ENCODE measurements around the gene PCDHGA7. TPM values are rescaled to one million over a fixed set of nuclear protein-coding genes. Genes with fewer than 3 reads are reported as not detected.

The PCDHGA7 gene
- polyA plus RNA-seq, 1 donor (not counting 4 experiments of a cell fraction or from before 2014, with no cell fraction given) = 0.13 TPM

DNA sequence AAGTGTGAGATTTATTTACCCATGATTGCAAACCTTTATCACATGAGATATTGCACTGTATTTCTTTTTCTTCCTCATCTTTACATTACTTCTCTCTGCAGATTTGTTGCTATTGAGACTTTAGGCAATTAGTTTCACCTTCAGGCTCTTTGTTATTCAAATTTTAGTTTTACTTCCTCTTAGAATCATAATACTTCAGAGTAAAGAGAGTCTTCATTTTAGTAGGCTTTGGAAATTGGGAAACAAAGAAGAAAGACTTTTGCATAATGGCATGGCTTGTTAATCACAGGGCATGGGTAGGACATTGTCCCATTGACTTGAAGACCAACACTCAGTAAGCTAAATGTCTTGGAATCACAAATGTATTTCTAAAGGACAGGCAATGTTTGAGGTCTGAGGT lies 19.8 kb upstream of the PCDHGA7 start:
- peaks cover 40% of the 10 kb centered on the region for H3K27me3 ChIP-seq (ENCODE audit: control insufficient read depth, extremely low read depth, insufficient read depth, low read length)
- TF ChIP-seq EZH2 (IDR thresholded peaks at IDR 0.05; ENCODE audit: low read length) = no peak
- TF ChIP-seq, protein P1, sequence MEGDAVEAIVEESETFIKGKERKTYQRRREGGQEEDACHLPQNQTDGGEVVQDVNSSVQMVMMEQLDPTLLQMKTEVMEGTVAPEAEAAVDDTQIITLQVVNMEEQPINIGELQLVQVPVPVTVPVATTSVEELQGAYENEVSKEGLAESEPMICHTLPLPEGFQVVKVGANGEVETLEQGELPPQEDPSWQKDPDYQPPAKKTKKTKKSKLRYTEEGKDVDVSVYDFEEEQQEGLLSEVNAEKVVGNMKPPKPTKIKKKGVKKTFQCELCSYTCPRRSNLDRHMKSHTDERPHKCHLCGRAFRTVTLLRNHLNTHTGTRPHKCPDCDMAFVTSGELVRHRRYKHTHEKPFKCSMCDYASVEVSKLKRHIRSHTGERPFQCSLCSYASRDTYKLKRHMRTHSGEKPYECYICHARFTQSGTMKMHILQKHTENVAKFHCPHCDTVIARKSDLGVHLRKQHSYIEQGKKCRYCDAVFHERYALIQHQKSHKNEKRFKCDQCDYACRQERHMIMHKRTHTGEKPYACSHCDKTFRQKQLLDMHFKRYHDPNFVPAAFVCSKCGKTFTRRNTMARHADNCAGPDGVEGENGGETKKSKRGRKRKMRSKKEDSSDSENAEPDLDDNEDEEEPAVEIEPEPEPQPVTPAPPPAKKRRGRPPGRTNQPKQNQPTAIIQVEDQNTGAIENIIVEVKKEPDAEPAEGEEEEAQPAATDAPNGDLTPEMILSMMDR (optimal IDR thresholded peaks at IDR 0.05 in 1 of 3, IDR thresholded peaks at IDR 0.05 in 1 of 3, conservative IDR thresholded peaks at IDR 0.05 in 1 of 3; ENCODE audit: extremely low read depth in 1 of 3, insufficient read depth in 2 of 3, low read length in 3 of 3) = no peak
- H3K4me3 ChIP-seq (ENCODE audit: control insufficient read depth in 2 of 3, extremely low read depth in 1 of 3, insufficient read depth in 2 of 3, low read depth in 1 of 3, low read length in 3 of 3) = no peak overlapping the region
- H3K4me2 ChIP-seq (ENCODE audit: control insufficient read depth, extremely low read depth, insufficient read depth, low read depth, low read length) = no peak overlapping the region
- no peak overlapping the region for H2AFZ ChIP-seq (ENCODE audit: control insufficient read depth, low read length)
- H4K20me1 ChIP-seq (ENCODE audit: control insufficient read depth, extremely low read depth, insufficient read depth, low read length) = no peaks in the 10 kb centered on the region
- H3K79me2 ChIP-seq (ENCODE audit: control insufficient read depth, insufficient read depth, low read length) = no peaks in the 10 kb centered on the region
- no peak for FAIRE-seq
- no peak overlapping the region for H3K27ac ChIP-seq (ENCODE audit: control insufficient read depth, insufficient read depth, low read length)
- no peak overlapping the region for H3K9ac ChIP-seq (ENCODE audit: control insufficient read depth, extremely low read depth, insufficient read depth, low read length)
- no peaks in the 10 kb centered on the region for H3K36me3 ChIP-seq (ENCODE audit: control insufficient read depth in 2 of 2, extremely low read depth in 1 of 2, insufficient read depth in 2 of 2, low read length in 2 of 2)
- dilution Hi-C loops (cut with MboI; ENCODE audit: extremely low pct_ligation_motif_present, low sequenced_read_pairs) = no loop called here
- peaks cover 24% of the 10 kb centered on the region for H3K9me3 ChIP-seq (ENCODE audit: control insufficient read depth, low read depth, low read length)
- H3K9me1 ChIP-seq (ENCODE audit: control insufficient read depth, extremely low read depth, insufficient read depth, low read length) = no peaks in the 10 kb centered on the region
- DNase-seq (ENCODE audit: low read depth, low spot score) = no peak
- no peaks in the 10 kb centered on the region for H3K4me1 ChIP-seq (ENCODE audit: control insufficient read depth, extremely low read depth, insufficient read depth, low read length)

DNA sequence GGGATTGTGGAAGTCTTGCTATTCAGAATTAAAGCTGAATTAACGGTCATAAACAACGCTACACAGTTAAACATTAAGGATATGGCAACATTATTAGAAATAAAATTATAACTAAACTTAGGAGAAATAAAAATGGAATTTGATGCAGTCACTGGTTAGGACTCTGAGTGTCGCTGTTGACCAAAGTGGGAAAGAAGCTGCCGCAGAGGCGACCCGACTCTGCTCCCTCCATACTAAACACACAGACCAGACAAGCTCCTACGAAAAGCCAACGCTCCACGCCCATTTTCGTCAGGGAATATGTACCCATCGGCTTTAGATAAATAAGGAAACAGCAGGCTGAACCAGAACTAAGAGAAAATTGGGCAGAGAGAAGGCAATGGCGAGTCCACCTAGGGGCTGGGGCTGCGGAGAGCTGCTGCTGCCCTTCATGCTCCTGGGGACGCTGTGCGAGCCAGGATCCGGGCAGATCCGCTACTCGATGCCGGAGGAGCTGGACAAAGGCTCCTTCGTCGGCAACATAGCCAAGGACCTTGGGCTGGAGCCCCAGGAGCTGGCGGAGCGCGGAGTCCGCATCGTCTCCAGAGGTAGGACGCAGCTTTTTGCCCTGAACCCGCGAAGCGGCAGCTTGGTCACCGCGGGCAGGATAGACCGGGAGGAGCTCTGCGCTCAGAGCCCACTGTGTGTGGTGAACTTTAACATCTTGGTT lies 18.4 kb upstream of the PCDHGA7 start, which contains the start of gene PCDHGA5:
TSS of gene PCDHGA5 (plus strand) at position 211 of the 709 bp plus-strand sequence. CDS start at position 380, 169 bp downstream.
- Histone ChIP-seq H3K9me1 (ENCODE audit: control insufficient read depth, extremely low read depth, insufficient read depth, low read length) (no peaks in the 10 kb centered on the region), H4K20me1 (ENCODE audit: control insufficient read depth, extremely low read depth, insufficient read depth, low read length) (no peaks in the 10 kb centered on the region), H3K9me3 (ENCODE audit: control insufficient read depth, low read depth, low read length) (peaks cover 24% of the 10 kb centered on the region), H3K36me3 (ENCODE audit: control insufficient read depth in 2 of 2, extremely low read depth in 1 of 2, insufficient read depth in 2 of 2, low read length in 2 of 2) (no peaks in the 10 kb centered on the region), H2AFZ (ENCODE audit: control insufficient read depth, low read length) (no peak within 1 kb of the TSS), H3K4me1 (ENCODE audit: control insufficient read depth, extremely low read depth, insufficient read depth, low read length) (no peaks in the 10 kb centered on the region), H3K27ac (ENCODE audit: control insufficient read depth, insufficient read depth, low read length) (no peak within 1 kb of the TSS), H3K9ac (ENCODE audit: control insufficient read depth, extremely low read depth, insufficient read depth, low read length) (no peak within 1 kb of the TSS), H3K79me2 (ENCODE audit: control insufficient read depth, insufficient read depth, low read length) (no peaks in the 10 kb centered on the region), H3K4me3 (ENCODE audit: control insufficient read depth in 2 of 3, extremely low read depth in 1 of 3, insufficient read depth in 2 of 3, low read depth in 1 of 3, low read length in 3 of 3) (no peak within 1 kb of the TSS), H3K4me2 (ENCODE audit: control insufficient read depth, extremely low read depth, insufficient read depth, low read depth, low read length) (no peak within 1 kb of the TSS), H3K27me3 (ENCODE audit: control insufficient read depth, extremely low read depth, insufficient read depth, low read length) (peaks cover 40% of the 10 kb centered on the region)
- TF ChIP-seq EZH2 (IDR thresholded peaks at IDR 0.05; ENCODE audit: low read length) = no peak
- TF ChIP-seq, protein P1 (optimal IDR thresholded peaks at IDR 0.05 in 1 of 3, IDR thresholded peaks at IDR 0.05 in 1 of 3, conservative IDR thresholded peaks at IDR 0.05 in 1 of 3; ENCODE audit: extremely low read depth in 1 of 3, insufficient read depth in 2 of 3, low read length in 3 of 3) = no peak
- FAIRE-seq (no peak), DNase-seq (ENCODE audit: low read depth, low spot score) (no peak)
- dilution Hi-C loops (cut with MboI; ENCODE audit: extremely low pct_ligation_motif_present, low sequenced_read_pairs) = no loop called here

All from keratinocyte (primary cell).